GM21526 (cell line): ENCODE measurements around the gene DUSP28.

Experiments used
- ATAC-seq: cut with Tn5 transposase; IDR thresholded peaks from one replicate; pipeline ENCODE4 v1.9.1; 2021; ENCODE audit warnings: moderate library complexity; ENCODE audit not compliant: unreplicated experiment, low FRiP score

DUSP28 gene

GRCh38 chr2:240571314-240571973, 11.3 kb downstream of the DUSP28 start:
- ATAC-seq = no peak

GRCh38 chr2:240572141-240573031, 12.2 kb downstream of the DUSP28 start:
- ATAC-seq = no peak

DNA sequence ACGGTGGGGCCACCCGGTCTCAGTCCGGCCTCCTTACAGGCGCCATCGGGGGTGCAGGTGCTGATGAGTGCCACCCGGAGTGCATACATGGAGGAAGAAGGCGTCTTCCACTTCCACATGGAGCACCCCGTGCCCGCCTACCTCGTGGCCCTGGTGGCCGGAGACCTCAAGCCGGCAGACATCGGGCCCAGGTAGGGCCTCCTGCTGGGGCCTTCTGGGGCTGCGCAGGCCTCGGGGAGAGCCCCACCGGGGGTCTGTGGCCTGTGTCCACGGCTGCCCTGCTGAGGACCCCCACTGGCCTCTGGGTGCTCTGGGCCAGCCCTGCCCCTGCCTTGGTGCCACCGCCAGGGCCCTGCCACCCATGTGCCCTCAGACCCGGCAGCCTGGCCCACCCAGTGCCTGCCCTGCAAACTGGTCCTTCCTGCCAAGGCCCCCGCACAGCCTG, 12.9 kb downstream of the DUSP28 start:
- no peak for ATAC-seq

DNA sequence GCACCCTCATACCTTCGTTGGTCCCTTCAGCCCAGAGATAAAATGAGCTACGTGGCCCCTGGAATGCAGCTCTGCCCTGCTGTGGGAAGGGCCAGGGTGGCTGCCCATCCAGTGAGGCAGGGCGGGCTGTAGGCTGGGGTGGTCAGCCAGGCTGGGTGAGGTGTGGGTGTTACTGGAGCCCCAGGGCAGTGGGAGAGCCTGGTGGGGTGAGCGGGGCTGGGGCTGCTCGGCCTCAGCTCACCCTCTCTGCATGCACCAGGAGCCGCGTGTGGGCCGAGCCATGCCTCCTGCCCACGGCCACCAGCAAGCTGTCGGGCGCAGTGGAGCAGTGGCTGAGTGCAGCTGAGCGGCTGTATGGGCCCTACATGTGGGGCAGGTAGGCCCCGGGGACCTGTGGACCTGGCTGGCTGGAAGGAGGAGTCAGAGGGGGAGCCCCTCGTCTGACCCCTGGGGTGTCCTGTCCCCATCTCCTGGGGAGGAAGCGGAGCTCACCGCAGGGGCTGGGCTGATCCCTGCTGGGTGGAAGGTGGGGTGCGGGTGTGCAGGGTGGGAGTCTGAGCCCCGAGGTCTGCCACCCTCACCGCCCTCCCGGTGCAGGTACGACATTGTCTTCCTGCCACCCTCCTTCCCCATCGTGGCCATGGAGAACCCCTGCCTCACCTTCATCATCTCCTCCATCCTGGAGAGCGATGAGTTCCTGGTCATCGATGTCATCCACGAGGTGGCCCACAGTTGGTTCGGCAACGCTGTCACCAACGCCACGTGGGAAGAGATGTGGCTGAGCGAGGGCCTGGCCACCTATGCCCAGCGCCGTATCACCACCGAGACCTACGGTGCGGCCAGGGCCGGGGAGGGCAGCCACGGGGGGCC, 13.6 kb downstream of the DUSP28 start:
- ATAC-seq = no peak

DNA sequence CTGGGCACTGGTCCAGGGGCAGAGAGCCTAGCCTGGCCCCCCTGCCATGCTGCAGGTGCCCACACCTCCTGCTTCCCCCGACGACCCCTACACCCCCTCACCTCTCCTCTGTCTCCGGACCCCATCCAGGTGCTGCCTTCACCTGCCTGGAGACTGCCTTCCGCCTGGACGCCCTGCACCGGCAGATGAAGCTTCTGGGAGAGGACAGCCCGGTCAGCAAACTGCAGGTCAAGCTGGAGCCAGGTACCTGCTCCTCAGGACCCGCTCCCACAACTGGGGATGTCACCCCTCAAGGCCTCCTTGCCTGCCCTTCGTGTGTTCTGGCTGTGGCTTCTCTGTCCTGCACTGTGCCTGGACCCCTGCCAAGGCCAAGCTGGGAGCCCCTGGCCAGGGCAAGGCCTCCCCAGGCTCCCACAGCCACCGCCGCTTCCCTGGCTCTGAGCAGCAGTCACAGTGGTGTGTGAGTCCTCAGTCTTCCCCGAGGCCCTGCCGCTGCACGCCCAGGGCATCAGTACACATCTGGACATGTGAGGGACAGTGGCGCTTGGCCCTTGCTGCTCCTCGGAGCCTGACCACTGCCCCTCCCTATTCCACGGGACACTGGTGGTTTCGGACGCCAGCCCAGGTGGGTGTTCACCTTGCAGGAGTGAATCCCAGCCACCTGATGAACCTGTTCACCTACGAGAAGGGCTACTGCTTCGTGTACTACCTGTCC, 14.4 kb downstream of the DUSP28 start:
- ATAC-seq = no peak

- ATAC-seq = no peak
These were observed 15.2 kb downstream of the DUSP28 start for GRCh38 chr2:240575101-240575965.

DNA sequence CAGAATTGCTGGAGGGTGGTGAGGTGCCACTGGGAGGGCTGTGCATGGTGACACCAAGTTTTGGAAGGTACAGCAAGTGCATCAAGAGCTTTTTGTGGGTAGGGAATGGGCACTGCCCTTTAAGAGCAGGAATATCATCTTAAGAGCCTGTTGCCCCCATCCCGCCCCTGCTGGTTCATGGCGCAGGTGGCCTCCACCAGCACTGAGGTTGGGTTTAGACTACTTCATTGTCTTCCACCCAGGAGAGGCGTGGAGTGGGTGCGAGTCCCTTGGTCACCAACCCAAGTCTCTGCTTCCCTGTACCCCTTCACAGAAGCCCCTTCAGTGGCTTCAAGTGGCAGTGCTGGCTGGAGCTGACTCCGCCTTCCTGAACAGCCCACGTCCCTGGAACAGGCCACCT, 15.9 kb downstream of the DUSP28 start:
- ATAC-seq = no peak

DNA sequence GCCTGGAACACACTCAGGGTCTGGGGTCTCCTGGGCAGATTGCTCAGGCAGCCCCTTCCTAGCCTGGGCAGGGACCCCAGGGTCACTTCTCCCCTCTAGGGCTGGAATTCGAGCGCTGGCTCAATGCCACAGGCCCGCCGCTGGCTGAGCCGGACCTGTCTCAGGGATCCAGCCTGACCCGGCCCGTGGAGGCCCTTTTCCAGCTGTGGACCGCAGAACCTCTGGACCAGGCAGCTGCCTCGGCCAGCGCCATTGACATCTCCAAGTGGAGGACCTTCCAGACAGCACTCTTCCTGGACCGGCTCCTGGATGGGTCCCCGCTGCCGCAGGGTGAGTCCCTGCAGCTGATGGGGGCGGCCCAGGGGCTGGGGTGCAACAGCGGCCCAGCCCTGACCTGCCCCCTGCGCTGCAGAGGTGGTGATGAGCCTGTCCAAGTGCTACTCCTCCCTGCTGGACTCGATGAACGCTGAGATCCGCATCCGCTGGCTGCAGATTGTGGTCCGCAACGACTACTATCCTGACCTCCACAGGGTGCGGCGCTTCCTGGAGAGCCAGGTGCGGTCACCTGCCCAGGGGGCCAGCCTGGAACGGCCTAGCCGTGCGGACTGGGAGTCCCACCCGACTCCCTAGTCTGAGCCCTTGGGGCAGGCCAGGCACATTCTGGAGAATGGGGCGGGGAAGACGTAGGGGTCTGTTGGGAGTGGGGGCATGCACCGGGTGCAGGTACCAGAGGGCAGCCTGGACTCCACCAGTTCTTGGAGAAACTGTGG, 16.5 kb downstream of the DUSP28 start:
- ATAC-seq = no peak

DNA sequence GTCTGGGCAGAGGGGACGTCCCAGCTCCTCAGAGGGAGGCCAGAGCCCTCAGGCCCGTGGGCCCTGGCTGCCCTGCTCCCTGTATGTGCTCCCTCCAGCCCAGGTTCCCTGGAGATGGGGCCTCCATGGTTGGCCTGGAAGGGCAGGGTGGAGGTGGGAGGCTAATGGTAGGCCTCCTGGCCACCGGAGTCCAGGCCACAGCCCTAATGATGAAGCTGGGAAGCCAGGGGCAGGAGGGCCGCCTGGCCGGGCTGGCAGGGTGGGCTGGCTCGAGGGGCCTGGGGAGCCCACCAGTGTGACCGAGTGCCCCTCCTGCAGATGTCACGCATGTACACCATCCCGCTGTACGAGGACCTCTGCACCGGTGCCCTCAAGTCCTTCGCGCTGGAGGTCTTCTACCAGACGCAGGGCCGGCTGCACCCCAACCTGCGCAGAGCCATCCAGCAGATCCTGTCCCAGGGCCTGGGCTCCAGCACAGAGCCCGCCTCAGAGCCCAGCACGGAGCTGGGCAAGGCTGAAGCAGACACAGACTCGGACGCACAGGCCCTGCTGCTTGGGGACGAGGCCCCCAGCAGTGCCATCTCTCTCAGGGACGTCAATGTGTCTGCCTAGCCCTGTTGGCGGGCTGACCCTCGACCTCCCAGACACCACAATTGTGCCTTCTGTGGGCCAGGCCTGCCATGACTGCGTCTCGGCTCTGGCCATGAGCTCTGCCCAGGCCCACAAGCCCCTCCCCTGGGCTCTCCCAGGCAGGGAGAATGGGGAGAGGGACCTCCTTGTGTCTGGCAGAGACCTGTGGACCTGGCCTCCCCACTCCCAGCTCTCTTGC, 17.3 kb downstream of the DUSP28 start:
- ATAC-seq = no peak

DNA sequence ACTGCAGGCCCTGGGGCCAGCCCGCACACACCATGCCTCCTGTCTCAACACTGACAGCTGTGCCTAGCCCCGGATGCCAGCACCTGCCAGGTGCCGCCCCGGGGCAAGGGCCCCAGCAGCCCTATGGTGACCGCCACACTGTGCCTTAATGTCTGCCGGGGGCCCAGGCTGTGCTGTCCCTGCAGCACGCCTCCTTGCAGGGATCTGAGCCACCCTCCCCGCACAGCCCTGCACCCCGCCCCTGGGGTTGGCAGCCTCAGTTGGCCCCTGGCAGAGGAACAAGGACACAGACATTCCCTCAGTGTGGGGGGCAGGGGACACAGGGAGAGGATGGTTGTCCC, 17.9 kb downstream of the DUSP28 start:
- no peak for ATAC-seq

GRCh38 chr2:240578488-240578887, 18.3 kb downstream of the DUSP28 start:
- ATAC-seq = no peak

- no peak for ATAC-seq
These were observed 19.1 kb downstream of the DUSP28 start for GRCh38 chr2:240579071-240579762.

GRCh38 chr2:240579771-240580614, 19.8 kb downstream of the DUSP28 start:
- ATAC-seq = peak; percentile 36

DNA sequence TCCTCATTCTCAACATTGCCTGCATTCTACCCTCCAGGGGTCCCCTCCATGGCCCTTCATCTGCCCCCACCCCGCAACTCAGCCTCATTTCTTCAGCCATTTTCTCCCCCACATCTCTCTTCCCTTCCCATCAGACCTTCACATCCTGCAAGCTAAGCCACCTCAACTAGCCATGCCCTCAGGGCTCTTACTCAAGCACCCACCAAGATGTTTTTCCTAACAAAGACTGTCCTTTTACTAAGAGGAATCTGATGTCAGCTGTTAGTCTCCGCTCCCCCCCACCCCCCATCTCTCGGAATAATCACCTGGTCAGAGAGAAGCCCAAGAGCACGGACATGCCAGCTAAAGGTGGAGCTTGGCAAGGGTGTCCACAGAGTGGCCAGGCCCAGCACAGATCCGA, 21.7 kb downstream of the DUSP28 start:
- ATAC-seq = no peak

- ATAC-seq = no peak
These were observed 22.6 kb downstream of the DUSP28 start for GRCh38 chr2:240582781-240583180.

DNA sequence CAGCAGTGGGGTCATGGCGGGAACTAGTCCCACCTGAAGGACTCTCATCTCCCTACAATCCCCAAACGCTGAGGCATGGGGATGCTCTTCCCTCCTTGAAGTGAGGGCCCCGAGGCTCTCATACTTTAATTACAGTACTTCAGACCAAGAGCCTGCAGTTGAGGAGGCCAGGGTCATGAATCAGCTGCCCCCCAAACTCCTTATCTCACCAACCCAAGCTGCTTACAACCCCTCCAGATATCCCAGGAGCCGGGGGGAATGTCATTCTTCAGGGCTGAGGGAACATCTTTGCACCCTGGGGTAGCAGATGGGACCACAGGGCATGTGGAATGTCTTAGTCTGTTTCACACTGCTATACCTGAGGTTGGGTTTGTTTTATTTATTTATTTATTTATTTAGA, 23.6 kb downstream of the DUSP28 start:
- no peak for ATAC-seq
